Measurements from ENCODE around the gene AAK1. TPM values are rescaled to one million over a fixed set of nuclear protein-coding genes. Genes with fewer than 3 reads are reported as not detected.

Gene AAK1
- polyA plus RNA-seq, 1 donor from 2014 or later = 26.7 TPM

- no peaks in the 10 kb centered on the region for H3K9me3 ChIP-seq (ENCODE audit: low read length)
- no peak overlapping the region for H3K27ac ChIP-seq (ENCODE audit: low read length)
These were observed 159.8 kb downstream of the AAK1 start for GRCh38 chr2:69483696-69484095.

GRCh38 chr2:69483024-69483423 is 160.5 kb downstream of the AAK1 start:
- Histone ChIP-seq H3K9ac (ENCODE audit: low read length) (no peak overlapping the region), H3K4me2 (ENCODE audit: low read length) (no peak overlapping the region), H2AFZ (ENCODE audit: low read depth, low read length) (no peak overlapping the region), H3K36me3 (ENCODE audit: insufficient read depth, low read length) (no peaks in the 10 kb centered on the region), H3F3A (ENCODE audit: insufficient read depth, low read length, poor library complexity, severe bottlenecking) (no peaks in the 10 kb centered on the region), H3K27me3 (ENCODE audit: insufficient read depth, low read depth, low read length) (no peaks in the 10 kb centered on the region), H3K4me3 (ENCODE audit: low read length) (peak overlapping the region; percentile 11), H4K20me1 (ENCODE audit: insufficient read depth) (no peaks in the 10 kb centered on the region), H3K27ac (ENCODE audit: low read length) (no peak overlapping the region), H3K79me2 (replicated peaks; ENCODE audit: insufficient read depth, low read length) (no peaks in the 10 kb centered on the region), H3K9me2 (ENCODE audit: insufficient read depth, low read length) (no peaks in the 10 kb centered on the region), H3K9me3 (ENCODE audit: low read length) (no peaks in the 10 kb centered on the region)
- TF ChIP-seq TAF1 (IDR thresholded peaks at IDR 0.05; ENCODE audit: low read depth) (no peak), CTCF (IDR thresholded peaks at IDR 0.05; ENCODE audit: poor library complexity, severe bottlenecking) (no peak), MXI1 (conservative IDR thresholded peaks at IDR 0.05; ENCODE audit: poor library complexity, severe bottlenecking) (no peak), RAD21 (conservative IDR thresholded peaks at IDR 0.05) (no peak), POLR2AphosphoS5 (IDR thresholded peaks at IDR 0.05) (no peak), REST (IDR thresholded peaks at IDR 0.05; ENCODE audit: borderline replicate concordance) (no peak), SMC3 (conservative IDR thresholded peaks at IDR 0.05; ENCODE audit: poor library complexity) (no peak)

More at GRCh38 chr2:69483696-69484095, 159.8 kb downstream of the AAK1 start:
- no peaks in the 10 kb centered on the region for H3F3A ChIP-seq (ENCODE audit: insufficient read depth, low read length, poor library complexity, severe bottlenecking)
- H3K4me2 ChIP-seq (ENCODE audit: low read length) = no peak overlapping the region
- no peaks in the 10 kb centered on the region for H3K27me3 ChIP-seq (ENCODE audit: insufficient read depth, low read depth, low read length)
- H4K20me1 ChIP-seq (ENCODE audit: insufficient read depth) = no peaks in the 10 kb centered on the region
- no peaks in the 10 kb centered on the region for H3K9me2 ChIP-seq (ENCODE audit: insufficient read depth, low read length)
- H3K4me3 ChIP-seq (ENCODE audit: low read length) = no peak overlapping the region
- TF ChIP-seq EP300 (conservative IDR thresholded peaks at IDR 0.05; ENCODE audit: poor library complexity, severe bottlenecking) (no peak), MXI1 (conservative IDR thresholded peaks at IDR 0.05; ENCODE audit: poor library complexity, severe bottlenecking) (no peak), SMC3 (conservative IDR thresholded peaks at IDR 0.05; ENCODE audit: poor library complexity) (no peak), TAF1 (IDR thresholded peaks at IDR 0.05; ENCODE audit: low read depth) (no peak), REST (IDR thresholded peaks at IDR 0.05; ENCODE audit: borderline replicate concordance) (no peak), CTCF (IDR thresholded peaks at IDR 0.05; ENCODE audit: poor library complexity, severe bottlenecking) (no peak), EZH2 (IDR thresholded peaks at IDR 0.05; ENCODE audit: borderline replicate concordance, insufficient read depth, low read length, poor library complexity, severe bottlenecking) (no peak), POLR2AphosphoS5 (IDR thresholded peaks at IDR 0.05) (no peak), RAD21 (conservative IDR thresholded peaks at IDR 0.05) (no peak)
- no peaks in the 10 kb centered on the region for H3K79me2 ChIP-seq (replicated peaks; ENCODE audit: insufficient read depth, low read length)
- H3K9ac ChIP-seq (ENCODE audit: low read length) = no peak overlapping the region
- H3K36me3 ChIP-seq (ENCODE audit: insufficient read depth, low read length) = no peaks in the 10 kb centered on the region
- no peak overlapping the region for H2AFZ ChIP-seq (ENCODE audit: low read depth, low read length)

Measured in neural cell (in vitro differentiated cells).